HG03139 (cell line): ENCODE measurements around the gene GAN.
A peak's percentile ranks its signal among the peaks of the same experiment; 100 is the strongest.

Experiments
- ATAC-seq: cut with Tn5 transposase; IDR thresholded peaks from one replicate; pipeline ENCODE4 v1.9.1; 2021; ENCODE audit not compliant: unreplicated experiment

Gene GAN

GRCh38 chr16:81314603-81315270 is at the start of gene GAN:
Gene GAN (plus strand): TSS chr16:81314962. CDS start chr16:81315114, 152 bp downstream.
- ATAC-seq, result peak; percentile 95

GRCh38 chr16:81265052-81265451 is 49.7 kb upstream of the GAN start:
- ATAC-seq, result no peak

GRCh38 chr16:81265658-81266451 is 48.9 kb upstream of the GAN start:
- ATAC-seq, result no peak

DNA sequence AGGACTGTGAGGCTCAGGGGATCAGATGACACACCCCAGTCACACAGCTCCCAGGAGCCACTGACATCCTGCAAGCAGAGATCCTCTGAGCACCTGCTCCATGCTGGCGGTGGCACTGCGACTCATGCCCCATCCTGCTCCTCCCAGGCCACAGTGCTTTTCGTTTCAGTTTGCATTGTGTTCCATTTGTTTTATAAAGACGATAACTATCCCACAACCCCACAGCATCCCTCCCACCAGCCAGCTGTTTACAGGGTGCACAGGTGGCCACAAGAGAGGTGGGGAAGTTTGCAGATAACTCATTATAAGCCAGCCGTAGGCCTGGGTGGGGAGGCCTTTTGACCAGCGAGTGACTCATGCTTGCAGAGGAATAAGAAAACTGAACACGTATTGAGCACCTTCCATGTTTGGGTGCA is 48.1 kb upstream of the GAN start:
- ATAC-seq, result no peak

DNA sequence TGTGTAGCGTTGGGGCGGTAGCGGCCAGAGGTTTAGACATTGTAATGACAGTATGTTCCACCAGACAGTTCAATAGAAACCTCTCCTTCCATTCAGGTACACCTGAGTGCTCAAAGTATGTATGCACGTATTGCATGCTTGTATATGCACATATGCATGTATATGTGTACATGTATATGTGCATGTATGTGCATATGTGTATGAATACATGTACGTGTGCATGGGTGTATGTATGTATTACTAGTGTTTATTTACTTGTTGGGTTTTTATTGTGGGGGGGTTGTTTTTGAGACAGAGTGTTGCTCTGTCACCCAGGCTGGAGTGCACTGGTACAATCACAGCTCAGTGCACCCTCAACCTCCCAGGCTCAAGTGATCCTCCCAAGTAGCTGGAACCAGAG is 46.3 kb upstream of the GAN start:
- ATAC-seq, result no peak

GRCh38 chr16:81273223-81273950 is 41.4 kb upstream of the GAN start:
- no peak for ATAC-seq

- no peak for ATAC-seq
Measured at GRCh38 chr16:81275064-81275532, 39.7 kb upstream of the GAN start.

- ATAC-seq, result no peak
Measured at GRCh38 chr16:81275795-81276194, 39.0 kb upstream of the GAN start.

DNA sequence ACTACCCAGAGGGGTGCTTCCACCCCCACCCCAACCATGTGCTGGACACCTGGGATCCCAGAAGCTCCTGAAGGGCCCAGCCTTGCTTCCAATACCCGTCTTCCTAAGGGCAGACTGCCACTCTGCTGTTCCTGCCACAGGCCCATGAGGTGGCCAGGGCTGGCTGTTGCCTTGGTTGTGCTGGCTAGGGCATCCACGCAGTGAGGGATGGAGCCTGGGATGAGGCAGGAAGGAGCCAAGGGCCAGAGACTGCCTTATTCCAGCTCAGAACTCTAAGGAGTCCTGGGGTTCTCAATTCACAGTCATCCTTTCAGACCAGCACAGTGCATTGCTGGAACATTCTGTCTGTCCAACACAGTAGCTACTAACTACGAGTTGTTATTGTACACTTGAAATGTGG is 38.4 kb upstream of the GAN start:
- no peak for ATAC-seq

- ATAC-seq, result no peak
Measured at GRCh38 chr16:81277541-81278080, 37.2 kb upstream of the GAN start.

DNA sequence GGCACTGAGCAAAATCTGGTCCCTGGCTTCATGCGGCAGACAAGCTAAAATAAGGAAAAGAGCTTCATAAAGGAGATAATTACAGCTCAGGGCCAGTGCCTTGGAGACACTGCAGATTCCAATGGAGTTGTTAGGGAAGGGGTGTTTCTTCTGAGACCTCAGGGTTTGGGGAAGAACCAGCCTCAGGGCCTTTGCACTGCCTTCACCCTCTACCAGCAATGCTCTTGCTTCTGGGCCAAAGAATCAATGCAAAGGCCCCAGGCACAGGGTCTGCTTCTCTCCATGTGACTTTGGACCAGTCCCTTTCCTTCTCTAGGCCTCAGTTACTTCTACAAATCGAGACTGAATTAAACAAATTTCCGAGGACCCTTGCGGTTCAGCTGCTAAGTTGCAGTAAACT is 36.2 kb upstream of the GAN start:
- ATAC-seq, result no peak

- no peak for ATAC-seq
Measured at GRCh38 chr16:81279392-81279791, 35.4 kb upstream of the GAN start.

GRCh38 chr16:81280393-81280792 is 34.4 kb upstream of the GAN start:
- no peak for ATAC-seq

DNA sequence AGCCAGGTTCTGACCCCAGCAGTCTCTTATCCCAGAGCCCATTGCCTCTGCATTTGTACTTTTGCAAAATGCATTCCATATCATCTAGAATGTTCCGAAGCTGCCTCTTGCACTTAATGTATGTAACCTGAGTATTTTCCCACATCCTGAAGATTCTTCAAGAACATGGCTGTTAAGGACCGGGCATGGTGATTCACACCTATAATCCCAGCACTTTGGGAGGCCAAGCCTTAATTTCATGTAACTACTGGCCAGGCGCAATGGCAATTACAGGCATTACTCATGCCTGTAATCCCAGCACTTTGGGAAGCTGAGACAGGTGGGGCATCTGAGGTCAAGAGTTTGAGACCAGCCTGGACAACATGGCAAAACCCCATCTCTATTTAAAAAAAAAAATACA is 31.7 kb upstream of the GAN start:
- ATAC-seq, result no peak

- ATAC-seq, result no peak
Measured at GRCh38 chr16:81284995-81285600, 29.7 kb upstream of the GAN start.

DNA sequence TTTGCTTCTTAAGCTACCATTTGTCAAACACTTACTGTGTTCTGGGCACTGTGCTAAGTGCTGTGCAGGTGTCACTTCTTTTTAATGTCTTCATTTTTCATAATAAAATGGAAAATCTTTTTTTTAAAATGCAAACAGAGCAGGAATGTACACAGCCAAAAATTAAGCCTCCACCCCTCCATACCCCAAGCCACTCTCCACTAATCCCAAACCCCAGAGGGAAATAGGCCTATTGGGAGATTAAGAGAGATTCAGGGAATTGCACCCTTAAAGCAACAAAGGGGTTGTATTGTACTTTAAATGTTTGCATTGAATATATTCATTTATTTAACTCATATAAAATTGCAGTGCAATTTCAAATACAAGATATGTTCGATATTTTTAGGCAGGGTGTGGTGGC is 28.6 kb upstream of the GAN start:
- no peak for ATAC-seq

- ATAC-seq, result no peak
Measured at GRCh38 chr16:81291117-81291516, 23.6 kb upstream of the GAN start.

DNA sequence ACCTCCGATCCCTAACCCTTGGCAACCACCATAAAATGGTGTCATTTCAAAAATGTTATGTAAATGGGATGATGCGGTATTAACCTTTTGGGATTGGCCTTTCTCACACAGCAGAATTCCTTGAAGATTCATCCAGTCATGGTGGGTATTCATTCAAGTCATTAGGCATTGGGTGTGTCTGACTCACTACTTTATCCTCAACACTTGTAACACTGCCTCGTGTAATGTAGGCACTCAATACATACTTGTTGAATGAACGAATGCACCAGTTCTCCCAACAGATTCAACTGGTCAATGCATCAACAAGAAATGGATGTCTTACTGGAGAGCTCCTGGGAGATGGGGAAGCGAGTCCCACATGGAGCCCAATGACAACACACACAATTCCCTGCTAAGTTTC is 21.8 kb upstream of the GAN start:
- no peak for ATAC-seq

- no peak for ATAC-seq
Measured at GRCh38 chr16:81293909-81294802, 20.6 kb upstream of the GAN start.

DNA sequence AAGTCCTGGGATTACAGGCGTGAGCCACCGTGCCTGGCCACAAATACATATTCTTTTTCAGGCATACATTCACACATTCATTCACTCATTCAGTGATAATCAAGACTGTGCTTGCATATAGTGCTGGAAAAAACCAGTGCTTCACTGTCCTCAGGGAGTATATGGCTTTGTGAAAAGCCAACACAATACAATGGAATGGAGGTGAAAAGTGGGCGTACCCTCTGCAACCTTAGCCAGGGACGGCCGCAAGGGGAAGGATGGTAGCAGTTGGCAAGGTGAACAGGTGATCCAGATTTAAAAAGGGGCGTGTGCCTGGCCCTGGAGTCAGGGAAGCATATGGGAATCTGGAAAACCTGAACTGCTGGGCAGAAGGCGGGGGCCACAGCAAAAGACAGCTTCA is 18.1 kb upstream of the GAN start:
- ATAC-seq, result no peak
